Head of caudate nucleus (tissue), 42 donors: ENCODE measurements around the gene MDGA2.
"Not testable (repeated sequence)": the region's sequence is repeated elsewhere in the genome, so short reads cannot be mapped to it uniquely, and the experiment has no call there.

Source experiments
- DNase-seq, 42 donors: peaks; one replicate each; pipeline versions ENCODE4 v3.0.0 to v3.0.0-alpha.2; 2020 to 2021; ENCODE audit warnings: mixed read lengths in 7 of 42
- intact Hi-C: fragments of 100-400 bp; cut with DNase I; formaldehyde crosslinking; loops from one replicate; pipeline ENCODE4 v1.15.0; 2022

The MDGA2 gene

GRCh38 chr14:47270715-47271114, 404.7 kb downstream of the MDGA2 start:
- intact Hi-C loops, result no loop called here
- no peak for DNase-seq

DNA sequence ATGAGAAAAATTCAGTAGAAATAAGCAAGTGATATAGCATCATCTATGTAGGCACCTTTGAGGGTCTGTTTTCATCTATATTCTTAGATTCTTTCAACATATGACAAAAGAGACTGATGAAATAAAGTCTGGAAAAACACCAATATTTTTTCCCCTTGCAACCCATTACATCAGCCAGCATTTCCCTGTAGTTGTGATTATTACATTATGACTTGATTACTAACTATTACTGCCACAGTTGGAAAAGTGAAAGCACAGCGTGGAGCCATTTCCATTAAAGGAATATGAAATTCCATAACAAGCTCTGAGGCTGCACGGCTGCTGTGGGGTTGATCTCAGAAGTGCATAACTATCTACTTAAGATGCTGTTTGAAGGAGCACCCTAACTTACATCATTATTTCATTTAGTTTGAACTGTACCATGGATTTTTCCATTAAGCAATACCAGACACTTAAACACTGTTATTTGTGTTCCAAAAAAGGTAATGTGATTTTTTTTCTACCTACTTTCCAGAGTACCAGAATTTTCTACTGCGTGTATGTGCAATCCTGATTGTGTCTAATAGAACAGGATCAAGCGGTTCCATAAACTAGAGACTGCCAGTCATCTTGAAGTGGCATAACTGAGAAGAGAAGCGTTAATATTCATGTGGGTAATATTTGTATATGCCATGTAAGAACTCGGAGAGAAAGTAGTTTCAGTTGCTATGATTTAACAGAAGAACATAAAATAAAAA, 405.5 kb downstream of the MDGA2 start:
- DNase-seq, result peak in 22 of 42 donors; percentile 3 to 60 (median 18)
- intact Hi-C loops, result no loop called here

- DNase-seq, result no peak
- intact Hi-C loops, result no loop called here
These were observed 410.6 kb downstream of the MDGA2 start for GRCh38 chr14:47264842-47265241.

DNA sequence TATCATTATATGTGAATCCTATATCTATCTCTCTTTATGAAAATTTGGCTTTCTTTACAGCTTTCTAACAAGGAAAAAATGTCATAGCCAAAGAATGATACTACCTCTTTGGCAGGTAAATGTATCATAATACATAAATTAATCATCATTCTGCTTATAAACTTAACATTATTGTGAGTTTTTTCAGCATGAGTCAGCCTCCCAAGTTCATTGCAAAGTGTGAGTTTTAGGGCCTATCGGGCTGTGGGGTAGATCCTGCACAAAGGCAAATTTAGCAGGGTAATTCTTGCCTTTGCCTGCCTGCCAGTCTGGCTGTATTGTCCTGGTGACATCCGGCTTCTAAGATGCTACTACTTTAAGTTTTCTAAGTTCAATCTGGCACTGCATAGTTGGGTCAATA, 412.6 kb downstream of the MDGA2 start:
- intact Hi-C loops, result no loop called here
- DNase-seq, result no peak

GRCh38 chr14:47261350-47261749, 414.1 kb downstream of the MDGA2 start:
- intact Hi-C loops, result no loop called here
- DNase-seq, result no peak

- intact Hi-C loops, result no loop called here
- DNase-seq, result peak in 23 of 42 donors; percentile 9 to 74 (median 35)
These were observed 415.6 kb downstream of the MDGA2 start for GRCh38 chr14:47259796-47260195.

DNA sequence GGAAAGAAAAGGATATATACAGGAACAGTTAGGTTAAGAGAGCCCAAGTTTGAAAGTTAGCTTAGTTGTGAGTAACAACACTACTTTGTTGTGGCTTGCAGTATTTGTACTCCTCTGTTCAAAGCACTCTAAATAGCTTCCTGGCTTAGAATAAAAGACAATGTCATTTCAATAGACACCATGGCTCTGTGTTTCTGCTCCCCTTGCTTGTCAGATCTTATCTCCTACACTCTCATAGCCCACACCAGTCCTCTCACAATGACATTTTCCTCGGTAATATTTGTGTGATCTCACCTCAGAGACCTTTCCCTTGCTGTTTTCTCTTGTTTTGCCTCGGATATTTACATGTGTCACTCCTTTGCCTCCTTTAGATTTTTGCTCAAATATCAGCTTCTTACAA, 418.4 kb downstream of the MDGA2 start:
- DNase-seq, result no peak
- intact Hi-C loops, result no loop called here

- DNase-seq, result no peak
- intact Hi-C loops, result no loop called here
These were observed 422.6 kb downstream of the MDGA2 start for GRCh38 chr14:47252802-47253201.

DNA sequence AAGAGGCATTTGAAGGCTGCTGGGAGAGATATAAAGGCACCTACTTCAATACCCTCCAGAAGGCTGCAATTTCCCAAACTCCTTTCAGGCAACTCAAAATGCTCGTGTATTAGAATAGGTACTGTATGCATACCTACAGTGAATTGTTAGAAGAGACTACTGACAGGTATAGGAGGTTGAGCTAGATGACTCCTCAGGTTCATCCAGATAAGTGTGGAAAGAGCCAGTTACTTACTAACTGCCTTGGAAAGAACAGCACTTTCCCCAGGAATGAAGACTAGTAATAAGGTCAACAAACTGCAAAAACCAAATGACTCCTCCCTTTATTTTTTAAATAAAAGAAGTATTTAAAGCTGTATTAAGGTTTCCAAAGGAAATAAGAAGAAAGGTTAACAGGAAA, 429.0 kb downstream of the MDGA2 start:
- intact Hi-C loops, result no loop called here
- DNase-seq, result no peak

DNA sequence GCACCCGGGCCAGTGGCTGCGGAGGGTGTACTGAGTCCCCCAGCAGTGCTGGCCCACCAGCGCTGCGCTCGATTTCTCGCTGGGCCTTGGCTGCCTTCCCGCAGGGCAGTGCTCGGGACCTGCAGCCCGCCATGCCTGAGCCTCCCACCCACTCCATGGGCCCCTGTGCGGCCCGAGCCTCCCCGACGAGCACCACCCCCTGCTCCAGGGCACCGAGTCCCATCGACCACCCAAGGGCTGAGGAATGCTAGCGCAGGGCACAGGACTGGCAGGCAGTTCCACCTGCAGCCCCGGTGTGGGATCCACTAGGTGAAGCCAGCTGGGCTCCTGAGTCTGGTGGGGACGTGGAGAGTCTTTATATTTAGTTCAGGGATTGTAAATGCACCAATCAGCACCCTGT, 432.8 kb downstream of the MDGA2 start:
- intact Hi-C loops, DNase-seq: not testable (repeated sequence)

GRCh38 chr14:47240748-47241437, 434.5 kb downstream of the MDGA2 start:
- intact Hi-C loops, result no loop called here
- no peak for DNase-seq

DNA sequence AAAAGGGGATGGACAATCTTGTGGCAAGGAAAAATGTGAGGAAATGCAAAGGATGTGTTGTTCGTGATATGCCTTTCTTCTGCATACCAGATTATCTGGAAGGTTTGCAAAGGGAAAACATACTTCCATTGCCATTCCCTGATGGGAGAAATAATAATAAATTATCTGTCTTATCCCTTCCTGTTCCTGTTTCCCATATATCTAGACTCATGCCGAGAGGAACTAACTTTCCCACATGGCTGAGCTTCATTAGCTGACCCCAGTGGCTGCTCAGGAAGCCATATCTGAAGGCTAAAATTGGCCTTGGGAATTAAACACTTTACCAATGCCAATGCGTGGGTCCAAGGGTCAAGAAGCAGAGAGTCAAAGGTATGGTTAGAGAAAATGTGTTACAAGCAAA, 439.8 kb downstream of the MDGA2 start:
- intact Hi-C loops, result no loop called here

GRCh38 chr14:47226877-47227520, 448.4 kb downstream of the MDGA2 start:
- DNase-seq, result no peak
- intact Hi-C loops, result no loop called here

More for the DNA sequence above, 439.8 kb downstream of the MDGA2 start:
- no peak for DNase-seq

DNA sequence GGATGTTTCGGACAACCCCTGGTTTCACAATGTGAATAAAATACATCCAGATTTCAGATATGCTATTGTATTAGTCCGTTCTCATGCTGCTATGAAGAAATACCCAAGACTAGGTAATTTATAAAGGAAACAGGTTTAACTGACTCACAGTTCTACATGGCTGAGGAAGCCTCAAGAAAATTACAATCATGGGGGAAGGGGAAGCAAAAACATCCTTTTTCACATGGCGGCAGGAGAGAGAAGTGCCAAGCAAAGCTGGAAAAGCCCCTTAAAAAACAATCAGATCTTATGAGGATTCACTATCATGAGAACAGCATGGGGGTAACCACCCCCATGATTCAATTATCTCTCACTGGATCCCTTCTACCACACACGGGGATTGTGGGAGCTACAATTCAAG, 451.7 kb downstream of the MDGA2 start:
- DNase-seq, result no peak
- intact Hi-C loops, result no loop called here

GRCh38 chr14:47220096-47220495, 455.3 kb downstream of the MDGA2 start:
- intact Hi-C loops, result no loop called here
- DNase-seq, result no peak

DNA sequence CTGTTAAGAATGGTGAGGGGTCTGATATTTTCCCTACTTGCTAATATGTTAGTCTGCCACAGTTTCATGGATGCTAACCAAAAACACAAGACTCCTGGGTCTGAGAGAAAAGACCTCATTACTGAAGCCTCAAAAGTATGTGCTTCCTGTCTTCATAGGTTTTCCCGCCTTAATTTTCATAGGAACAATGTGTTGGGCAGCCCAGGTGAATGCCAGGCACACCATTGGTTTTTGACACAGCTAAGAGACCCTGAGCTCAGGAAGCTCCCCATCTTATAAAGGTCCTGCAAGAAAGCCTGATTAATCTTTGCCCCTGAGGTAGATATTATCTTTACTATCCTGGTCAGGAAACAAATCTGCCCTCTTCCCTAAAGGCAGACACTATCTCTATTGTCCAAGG, 464.1 kb downstream of the MDGA2 start:
- DNase-seq, result no peak
- intact Hi-C loops, result no loop called here

- DNase-seq, result no peak
- intact Hi-C loops, result no loop called here
These were observed 465.3 kb downstream of the MDGA2 start for GRCh38 chr14:47210099-47210498.

DNA sequence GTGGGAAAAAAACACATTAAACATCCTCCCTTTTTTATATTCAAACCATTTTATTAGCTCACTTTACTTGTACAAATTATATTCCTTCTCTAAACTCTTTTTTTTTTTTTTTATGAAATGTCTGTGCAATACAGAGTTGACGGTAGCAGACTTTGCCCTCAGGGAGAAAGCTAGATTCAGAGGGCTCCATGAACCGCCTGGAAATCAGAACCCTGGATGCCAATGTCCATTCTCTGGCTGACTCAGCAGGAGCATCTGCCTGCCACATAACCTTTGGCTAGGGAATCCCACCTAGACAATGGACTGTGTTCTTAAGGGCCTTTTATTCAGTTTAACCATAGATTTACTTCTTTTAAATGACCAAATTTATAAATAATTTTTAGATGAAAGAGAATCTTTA, 467.0 kb downstream of the MDGA2 start:
- DNase-seq, result no peak
- intact Hi-C loops, result no loop called here

GRCh38 chr14:47207617-47208016, 467.8 kb downstream of the MDGA2 start:
- intact Hi-C loops, result no loop called here
- DNase-seq, result peak in 9 of 42 donors; percentile 8 to 37 (median 19)

- no peak for DNase-seq
- intact Hi-C loops, result no loop called here
These were observed 474.7 kb downstream of the MDGA2 start for GRCh38 chr14:47200740-47201139.
